ENCODE measurements around the gene LRRTM2.

GRCh38 chr5:138837160-138837559 is 38.0 kb downstream of the LRRTM2 start:
- TF ChIP-seq CTCF (IDR thresholded peaks at IDR 0.05) (no peak), POLR2A (IDR thresholded peaks at IDR 0.05; ENCODE audit: low read depth) (no peak), EP300 (IDR thresholded peaks at IDR 0.05) (no peak), POLR2AphosphoS5 (IDR thresholded peaks at IDR 0.05) (no peak)

Measured in esophagus muscularis mucosa (tissue), 4 donors.